AG20443 (cell line): Measurements from ENCODE around the gene ELF4.
"Not testable (repeated sequence)": the region's sequence is repeated elsewhere in the genome, so short reads cannot be mapped to it uniquely, and the experiment has no call there.

Experiments used
- DNase-seq: peaks from one replicate; pipeline ENCODE4 v3.0.0; 2012; ENCODE audit warnings: low spot score, mixed read lengths

ELF4 gene

DNA sequence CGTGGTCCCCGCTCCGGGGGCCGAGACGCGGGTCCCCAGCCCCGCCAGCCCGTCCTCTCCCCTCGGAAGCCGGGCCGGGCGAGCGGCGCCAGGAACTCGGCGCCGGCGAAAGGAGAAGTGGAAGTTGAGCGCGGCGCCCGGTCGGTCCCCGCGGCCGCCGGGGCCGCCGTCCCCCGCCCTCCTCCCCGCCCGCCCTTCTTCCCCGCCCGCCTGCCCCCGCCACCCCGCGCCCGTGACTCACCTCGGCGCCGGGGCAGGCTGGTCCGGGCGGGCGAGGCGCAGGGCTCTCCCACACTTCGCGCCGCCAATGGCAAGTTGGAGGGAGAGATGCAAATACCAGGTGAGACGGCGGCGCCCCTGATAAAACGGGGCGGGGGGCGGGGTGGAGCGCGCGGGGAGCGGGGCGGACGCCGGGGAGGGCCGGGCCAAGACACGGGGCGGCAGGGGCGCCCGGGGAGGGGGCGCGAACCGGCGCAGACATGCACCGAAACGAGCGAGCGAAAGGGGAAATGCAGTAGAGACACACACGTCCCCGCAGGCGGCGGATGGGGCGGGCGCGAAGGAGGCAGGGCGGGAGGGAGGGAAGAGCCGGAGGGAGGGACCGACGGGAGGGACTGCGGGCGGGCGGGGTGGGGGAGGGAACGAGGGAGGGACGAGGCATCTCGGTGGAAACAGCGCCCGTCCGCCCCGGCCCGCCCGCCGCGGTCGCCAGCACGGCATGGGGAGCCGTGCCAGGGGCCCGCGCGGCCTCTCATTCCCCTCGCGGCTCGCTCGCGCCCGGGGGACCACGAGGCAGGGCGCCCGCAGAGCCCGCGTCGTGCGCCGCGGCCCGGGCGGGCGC is at the start of gene ELF4:
ELF4 (minus strand) TSS at position 119 of the 841 bp plus-strand sequence. CDS start 29,167 bp downstream, outside the sequence.
- peak; percentile 76 for DNase-seq

DNA sequence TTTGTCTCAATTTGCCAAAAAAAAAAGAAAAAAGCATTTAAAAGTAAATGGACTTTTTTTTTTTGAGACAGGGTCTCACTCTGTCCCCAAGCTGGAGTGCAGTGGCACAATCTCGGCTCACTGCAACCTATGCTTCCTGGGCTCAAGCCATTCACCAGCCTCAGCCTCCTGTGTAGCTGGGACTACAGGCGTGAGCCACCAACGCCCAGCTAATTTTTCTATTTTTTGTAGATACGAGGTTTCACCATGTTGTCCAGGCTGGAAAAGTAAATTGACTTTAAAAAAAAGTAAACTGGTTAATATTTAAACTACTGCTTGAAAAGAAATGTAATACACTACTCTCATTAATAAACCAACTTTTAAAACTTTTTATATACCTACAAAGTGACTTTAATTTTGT is 49.5 kb upstream of the ELF4 start:
- DNase-seq, result no peak

DNA sequence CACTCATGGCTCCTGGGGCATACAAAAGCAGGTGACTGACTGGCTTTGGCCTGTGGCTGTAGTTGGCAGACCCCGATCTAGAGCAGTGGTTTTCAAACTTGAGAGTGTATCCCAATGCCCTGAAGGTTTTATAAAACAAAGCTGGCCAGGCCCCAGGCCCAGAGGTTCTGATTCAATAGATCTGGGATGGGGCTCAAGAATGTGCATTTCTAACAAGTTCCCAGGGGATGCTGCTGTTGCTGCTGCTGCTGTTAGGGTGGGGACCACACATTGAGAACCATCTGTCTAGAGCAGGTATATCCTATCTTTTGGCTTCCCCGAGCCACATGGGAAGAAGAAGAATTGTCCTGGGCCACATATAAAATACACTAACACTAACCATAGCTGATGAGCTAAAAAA is 48.0 kb upstream of the ELF4 start:
- no peak for DNase-seq

GRCh38 chrX:130155564-130155963 is 45.3 kb upstream of the ELF4 start:
- DNase-seq, result no peak

DNA sequence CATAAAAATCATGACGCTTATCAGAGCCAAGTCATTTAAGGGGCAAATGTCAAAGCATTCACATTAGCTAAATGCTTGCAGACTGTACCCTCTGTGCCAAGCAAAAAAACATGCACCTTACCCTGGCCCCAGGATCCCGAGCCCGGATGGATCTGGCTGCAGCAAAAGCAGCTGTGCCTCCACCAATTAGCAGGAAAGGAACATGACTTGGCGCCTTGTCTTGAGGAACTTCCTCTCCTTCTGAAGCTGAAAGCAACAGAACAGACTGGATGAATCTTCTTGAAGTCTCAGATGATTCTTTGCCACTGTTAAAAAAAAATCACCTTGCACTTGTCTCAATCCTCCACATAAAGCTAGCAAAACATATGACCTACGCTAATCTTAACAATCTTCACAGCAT is 37.3 kb upstream of the ELF4 start:
- DNase-seq, result no peak

DNA sequence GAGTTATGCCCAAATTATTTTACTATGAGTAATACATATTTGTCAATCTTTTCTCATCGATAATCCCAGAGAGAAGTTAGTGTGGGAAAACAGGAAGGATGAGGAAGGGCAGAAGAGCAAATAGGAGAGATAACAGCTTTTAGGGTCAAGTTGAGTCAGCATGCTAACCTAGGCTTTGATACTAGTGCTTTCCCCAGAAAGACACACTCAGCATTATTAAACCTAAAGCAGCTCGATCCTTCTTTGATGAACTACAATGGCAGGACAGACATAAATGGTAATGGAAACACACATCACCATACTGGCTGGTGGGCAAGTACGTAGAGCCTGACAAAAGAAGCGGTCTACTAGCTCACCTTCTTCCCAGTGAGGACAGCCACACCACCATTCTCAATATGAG is 34.8 kb upstream of the ELF4 start:
- no peak for DNase-seq

GRCh38 chrX:130144509-130144908 is 34.2 kb upstream of the ELF4 start:
- no peak for DNase-seq

GRCh38 chrX:130139474-130140201 is 29.3 kb upstream of the ELF4 start:
- DNase-seq, result no peak

GRCh38 chrX:130136961-130137360 is 26.7 kb upstream of the ELF4 start:
- DNase-seq, result no peak

- no peak for DNase-seq
These were observed 26.2 kb upstream of the ELF4 start for GRCh38 chrX:130136496-130136895.

DNA sequence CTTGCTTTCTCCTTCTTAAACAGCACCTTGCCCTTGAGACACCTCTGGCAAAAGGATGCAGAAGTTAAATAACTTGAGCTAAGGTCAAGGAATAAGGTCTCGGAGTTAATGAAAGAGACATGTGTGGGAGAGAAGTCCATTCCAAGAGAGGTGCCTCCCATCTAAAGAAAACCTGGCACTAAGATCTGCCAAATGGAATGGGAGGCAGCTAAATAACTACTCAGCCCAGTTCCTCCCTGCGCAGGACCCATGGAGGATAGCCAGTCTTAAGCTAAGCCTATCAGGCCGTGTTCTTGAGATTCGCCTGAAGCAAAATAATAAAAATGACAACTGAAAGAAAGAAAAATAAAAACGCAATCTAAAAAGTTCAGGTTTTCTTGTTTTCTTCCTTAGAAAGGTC is 20.7 kb upstream of the ELF4 start:
- DNase-seq, result no peak

DNA sequence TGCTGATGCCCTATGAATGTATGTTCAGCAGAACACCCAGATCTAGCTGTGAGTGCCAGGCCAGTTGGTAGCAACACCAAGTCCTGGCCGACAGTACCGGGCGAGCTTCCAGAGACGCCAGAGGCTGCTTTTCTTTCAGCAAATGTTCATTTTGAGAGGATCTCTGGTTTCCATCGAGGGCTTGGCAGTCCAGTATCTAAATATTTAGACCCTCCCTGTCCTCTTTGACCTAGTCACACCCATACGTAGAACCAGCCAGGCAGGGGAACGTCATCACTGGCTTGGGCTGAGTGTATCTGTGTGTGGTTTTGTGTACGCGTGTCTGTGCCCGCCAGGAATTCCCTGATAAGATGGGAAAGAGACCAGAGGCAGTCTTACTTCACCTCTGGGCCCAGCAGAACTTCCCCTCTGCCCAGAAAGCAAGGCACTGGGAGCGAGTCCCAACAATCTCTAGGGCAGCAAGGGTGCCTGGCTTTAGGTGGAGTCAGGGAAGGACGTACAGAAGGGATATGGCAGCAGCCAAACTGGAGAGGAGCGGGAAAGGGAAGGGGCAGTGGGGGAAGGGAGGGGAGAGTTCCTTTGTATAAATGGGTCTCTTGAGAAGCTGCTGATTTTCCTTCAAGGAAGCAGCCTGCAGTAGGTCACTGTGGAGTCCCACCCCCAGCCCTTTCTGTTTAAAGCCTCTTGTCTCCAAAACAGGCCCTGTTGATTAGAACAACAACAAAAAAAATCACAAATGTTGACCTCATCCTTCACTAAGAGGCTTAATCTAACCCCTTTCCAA is 15.0 kb upstream of the ELF4 start:
- peak; percentile 49 for DNase-seq

- DNase-seq, result no peak
These were observed 14.3 kb upstream of the ELF4 start for GRCh38 chrX:130124577-130124976.

DNA sequence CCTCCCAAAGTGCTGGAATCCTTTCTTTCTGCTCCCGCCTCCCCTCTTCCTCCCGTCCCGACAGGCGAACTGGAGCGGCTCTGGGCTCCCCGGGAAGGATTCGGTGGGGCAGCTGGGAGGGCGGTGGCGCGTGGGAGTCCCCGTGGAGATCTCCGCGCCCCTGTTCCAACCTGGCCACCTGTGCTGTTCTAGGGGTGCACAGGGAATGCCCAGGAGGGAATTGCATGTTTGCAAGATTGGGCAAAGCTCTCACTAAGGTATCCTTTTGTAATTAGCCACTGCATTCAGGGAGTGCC is 11.2 kb upstream of the ELF4 start:
- no peak for DNase-seq

DNA sequence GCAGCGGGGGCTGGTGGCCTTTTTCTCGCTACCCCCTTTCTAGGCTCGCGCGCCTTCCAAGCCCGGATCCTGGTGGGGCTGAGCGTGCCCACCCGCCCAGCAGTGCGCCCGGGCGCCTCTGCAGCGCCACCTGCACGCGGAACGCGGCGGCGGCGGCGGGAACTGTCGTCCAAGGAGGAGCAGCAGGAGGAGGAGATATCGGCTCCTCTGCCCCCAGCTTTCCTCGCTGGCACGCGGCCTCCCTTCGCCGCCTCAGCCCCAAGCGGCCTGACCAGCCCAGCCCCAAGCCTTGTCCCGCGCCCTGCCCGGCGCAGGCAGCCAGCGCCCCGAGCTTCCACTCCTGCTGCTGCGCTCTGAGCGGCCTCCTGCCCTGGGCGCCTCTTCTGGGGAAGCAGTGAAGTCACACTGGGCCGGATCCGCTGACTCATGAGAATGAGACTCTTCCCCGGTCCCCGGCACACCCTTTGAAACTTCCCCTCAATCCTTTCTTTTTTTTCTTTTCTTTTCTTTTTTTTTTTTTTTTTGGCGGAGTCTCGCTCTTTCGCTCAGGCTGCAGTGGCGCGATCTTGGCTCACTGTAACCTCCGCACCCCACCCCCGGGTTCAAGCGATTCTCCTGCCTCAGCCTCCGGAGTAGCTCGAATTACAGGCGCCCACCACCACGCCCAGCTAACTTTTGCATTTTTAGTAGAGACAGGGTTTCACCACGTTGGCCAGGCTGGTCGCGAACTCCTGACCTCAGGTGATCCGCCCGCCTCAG is 10.6 kb upstream of the ELF4 start:
- DNase-seq, result peak; percentile 85

GRCh38 chrX:130120321-130120731 is 10.0 kb upstream of the ELF4 start:
- peak; percentile 9 for DNase-seq

DNA sequence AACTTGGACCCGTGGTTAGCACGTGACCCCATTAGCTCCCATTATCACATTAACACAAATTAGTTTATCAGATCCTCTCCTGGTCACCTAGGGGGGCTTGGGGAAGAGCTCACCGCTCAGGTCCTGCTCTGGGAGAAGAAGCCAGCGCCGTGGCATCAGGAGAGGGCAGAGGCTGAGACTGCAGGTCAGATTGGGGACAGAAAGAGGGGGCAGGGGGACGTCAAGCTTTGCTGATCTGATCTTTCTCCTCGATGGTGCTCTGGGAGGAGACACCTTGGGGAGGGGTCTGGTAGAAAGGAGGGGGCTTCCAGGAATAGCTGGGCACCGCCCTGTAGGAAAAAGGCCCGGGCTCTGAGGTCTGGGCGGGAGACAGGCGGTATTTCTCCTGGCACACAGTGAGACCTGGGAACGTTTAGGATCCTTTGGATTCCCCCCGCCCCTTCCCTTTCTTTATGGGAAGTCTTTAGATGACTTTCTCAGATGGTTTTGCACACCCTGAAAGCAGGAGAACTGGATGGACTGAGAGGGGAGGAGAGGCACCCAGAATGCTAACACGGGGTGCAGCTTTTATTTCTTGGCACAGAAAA is 9.1 kb upstream of the ELF4 start:
- no peak for DNase-seq

GRCh38 chrX:130118441-130119311 is 8.4 kb upstream of the ELF4 start:
- DNase-seq, result peak; percentile 27

DNA sequence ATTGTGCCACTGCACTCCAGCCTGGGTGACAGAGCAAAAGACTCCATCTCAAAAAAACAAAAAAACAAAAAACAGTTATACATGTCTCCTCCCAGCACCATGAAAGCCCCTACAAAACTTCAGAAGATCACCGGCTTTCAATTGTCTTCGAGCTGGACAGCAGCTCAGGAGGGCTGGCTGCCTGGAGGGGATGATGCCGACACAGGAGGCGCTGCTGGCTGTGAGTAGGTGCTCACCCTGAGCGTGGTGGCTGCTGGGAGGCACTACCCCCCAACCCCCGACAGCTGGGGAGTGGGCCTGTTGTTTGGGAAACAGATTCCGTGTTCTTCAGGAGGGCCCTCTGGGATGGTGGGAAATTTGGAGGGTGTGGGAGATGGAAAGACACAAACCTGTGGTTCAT is 6.9 kb upstream of the ELF4 start:
- no peak for DNase-seq

- DNase-seq, result not testable (repeated sequence)
These were observed 5.0 kb upstream of the ELF4 start for GRCh38 chrX:130115119-130115885.
